ENCODE data around the gene BCL6B. TPM values are rescaled to one million over a fixed set of nuclear protein-coding genes. Genes with fewer than 3 reads are reported as not detected.

The BCL6B gene
- total RNA-seq, 6 donors from 2014 or later, result 2.1 to 83.1 (median 9.4) TPM

DNA sequence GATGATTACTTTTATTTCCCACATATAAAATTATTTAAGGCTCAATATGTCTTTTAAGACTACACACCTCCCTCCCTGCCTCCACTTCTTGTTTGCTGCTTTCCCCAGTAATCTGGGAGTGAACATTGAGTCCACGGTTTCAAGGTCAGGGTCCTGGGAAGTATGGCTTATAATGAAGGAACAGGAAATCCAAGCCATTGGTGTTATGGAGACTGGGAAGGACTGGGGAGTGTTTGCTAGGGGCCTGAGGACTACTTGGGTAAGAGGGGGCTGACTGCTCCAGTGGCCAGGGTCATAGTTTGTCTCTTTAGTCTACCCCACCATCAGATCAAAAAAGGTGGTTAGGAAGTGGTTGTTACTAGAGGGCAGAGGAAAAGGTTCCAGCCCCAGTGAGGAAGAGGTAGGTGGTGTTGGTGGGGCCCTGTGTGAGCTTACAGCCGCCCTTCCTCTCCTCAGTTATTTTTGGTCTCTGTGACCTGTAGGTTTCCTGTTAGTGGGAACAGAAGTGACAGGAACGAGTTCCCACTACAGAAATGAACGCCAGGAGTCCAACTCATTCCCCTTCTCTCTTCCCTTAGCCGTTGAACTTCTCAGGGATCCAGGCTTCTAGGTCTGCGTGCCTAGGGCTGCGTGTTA lies 12.2 kb downstream of the BCL6B start:
- H3K9me3 ChIP-seq, result no peaks in the 10 kb centered on the region
- ATAC-seq (ENCODE audit: low FRiP score in 2 of 2), result peak; percentile 20 to 28
- H3K27ac ChIP-seq, result peak overlapping the region; percentile 84 to 92 (median 88)
- H3K4me3 ChIP-seq, result peak overlapping the region in 3 of 4 donors; percentile 63 to 88 (median 65)
- no peak for TF ChIP-seq EP300 (IDR thresholded peaks at IDR 0.05)
- TF ChIP-seq, protein P1, sequence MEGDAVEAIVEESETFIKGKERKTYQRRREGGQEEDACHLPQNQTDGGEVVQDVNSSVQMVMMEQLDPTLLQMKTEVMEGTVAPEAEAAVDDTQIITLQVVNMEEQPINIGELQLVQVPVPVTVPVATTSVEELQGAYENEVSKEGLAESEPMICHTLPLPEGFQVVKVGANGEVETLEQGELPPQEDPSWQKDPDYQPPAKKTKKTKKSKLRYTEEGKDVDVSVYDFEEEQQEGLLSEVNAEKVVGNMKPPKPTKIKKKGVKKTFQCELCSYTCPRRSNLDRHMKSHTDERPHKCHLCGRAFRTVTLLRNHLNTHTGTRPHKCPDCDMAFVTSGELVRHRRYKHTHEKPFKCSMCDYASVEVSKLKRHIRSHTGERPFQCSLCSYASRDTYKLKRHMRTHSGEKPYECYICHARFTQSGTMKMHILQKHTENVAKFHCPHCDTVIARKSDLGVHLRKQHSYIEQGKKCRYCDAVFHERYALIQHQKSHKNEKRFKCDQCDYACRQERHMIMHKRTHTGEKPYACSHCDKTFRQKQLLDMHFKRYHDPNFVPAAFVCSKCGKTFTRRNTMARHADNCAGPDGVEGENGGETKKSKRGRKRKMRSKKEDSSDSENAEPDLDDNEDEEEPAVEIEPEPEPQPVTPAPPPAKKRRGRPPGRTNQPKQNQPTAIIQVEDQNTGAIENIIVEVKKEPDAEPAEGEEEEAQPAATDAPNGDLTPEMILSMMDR (IDR thresholded peaks at IDR 0.05), result peak in 2 of 6 experiments; percentile 7 to 12
- no peaks in the 10 kb centered on the region for H3K27me3 ChIP-seq
- H3K36me3 ChIP-seq, result no peaks in the 10 kb centered on the region
- 7 to 13% methylated on average over 7 of the region's 7 CpGs for WGBS, 2 donors
- peaks cover 22 to 41% (median 24%) of the 10 kb centered on the region in 4 donors for H3K4me1 ChIP-seq
- no peak for DNase-seq

DNA sequence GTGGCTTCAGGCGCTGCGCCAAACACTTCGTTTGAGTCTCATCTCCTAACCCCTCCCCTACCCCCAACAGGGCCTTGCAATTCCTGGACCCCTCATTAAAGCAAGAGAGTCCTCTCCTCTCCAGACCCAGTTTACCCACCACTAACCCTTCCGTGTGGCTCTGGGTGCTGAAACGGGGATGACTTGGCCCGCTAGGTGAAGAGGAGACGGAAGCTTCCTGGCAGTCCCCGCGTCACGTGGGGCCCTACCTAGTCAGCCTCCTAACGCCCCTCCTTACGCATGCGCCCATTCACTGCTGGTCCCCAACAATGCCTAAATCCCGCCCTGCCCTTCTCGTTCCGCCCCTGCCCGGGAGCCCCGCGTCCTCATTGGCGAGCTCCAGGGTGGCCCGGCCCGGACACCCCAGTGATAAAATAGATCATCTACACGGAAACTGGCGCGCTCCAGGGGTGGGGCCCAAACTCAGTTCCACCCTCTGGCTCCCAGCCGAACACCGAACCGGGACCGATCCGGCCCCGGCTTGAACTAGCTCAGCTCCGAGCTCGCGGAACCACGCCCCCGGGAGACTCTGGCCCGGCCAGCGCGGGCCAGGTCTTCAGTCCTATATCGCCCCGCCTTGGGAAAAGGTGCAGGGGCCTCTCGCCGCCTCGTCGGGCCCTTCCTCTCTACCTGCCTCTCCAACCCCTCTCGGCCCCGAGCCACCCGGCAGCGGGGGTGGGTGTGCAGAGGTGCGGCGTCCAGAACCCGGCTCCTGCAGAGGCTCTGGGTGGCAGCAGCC lies 12.9 kb downstream of the BCL6B start, which contains the start of gene SLC16A13:
SLC16A13 (plus strand) TSS at position 425 of the 778 bp plus-strand sequence. CDS start 368 bp downstream, outside the sequence.
- Histone ChIP-seq H3K9me3 (no peaks in the 10 kb centered on the region), H3K4me3 (peak within 1 kb of the TSS; percentile 59 to 88 (median 64)), H3K27ac (peak within 1 kb of the TSS; percentile 84 to 92 (median 88)), H3K27me3 (no peaks in the 10 kb centered on the region), H3K36me3 (no peaks in the 10 kb centered on the region), H3K4me1 (peaks cover 20 to 38% (median 22%) of the 10 kb centered on the region in 4 donors)
- TF ChIP-seq EP300 (IDR thresholded peaks at IDR 0.05) (peak in 1 of 4 donors; percentile 40), POLR2A (IDR thresholded peaks at IDR 0.05) (peak in 3 of 4 donors; percentile 40 to 87 (median 69)), POLR2AphosphoS5 (IDR thresholded peaks at IDR 0.05) (peak; percentile 86 to 90)
- TF ChIP-seq, protein P1 (IDR thresholded peaks at IDR 0.05), result peak in 2 of 6 experiments; percentile 8 to 9
- WGBS, 2 donors, result 0 to 1% methylated on average over 14 to 24 of the region's 52 CpGs
- DNase-seq, result peak; percentile 95 to 100
- peak; percentile 97 to 98 for ATAC-seq (ENCODE audit: low FRiP score in 2 of 2)

DNA sequence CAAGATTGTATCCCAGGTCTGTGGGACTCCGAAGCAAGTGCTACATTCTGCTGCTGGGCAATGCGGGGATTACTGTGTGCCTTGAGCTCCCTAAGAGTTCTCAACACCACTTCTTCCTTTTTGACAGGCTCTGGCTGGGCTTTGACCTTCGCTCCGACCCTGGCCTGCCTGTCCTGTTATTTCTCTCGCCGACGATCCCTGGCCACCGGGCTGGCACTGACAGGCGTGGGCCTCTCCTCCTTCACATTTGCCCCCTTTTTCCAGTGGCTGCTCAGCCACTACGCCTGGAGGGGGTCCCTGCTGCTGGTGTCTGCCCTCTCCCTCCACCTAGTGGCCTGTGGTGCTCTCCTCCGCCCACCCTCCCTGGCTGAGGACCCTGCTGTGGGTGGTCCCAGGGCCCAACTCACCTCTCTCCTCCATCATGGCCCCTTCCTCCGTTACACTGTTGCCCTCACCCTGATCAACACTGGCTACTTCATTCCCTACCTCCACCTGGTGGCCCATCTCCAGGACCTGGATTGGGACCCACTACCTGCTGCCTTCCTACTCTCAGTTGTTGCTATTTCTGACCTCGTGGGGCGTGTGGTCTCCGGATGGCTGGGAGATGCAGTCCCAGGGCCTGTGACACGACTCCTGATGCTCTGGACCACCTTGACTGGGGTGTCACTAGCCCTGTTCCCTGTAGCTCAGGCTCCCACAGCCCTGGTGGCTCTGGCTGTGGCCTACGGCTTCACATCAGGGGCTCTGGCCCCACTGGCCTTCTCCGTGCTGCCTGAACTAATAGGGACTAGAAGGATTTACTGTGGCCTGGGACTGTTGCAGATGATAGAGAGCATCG lies 15.4 kb downstream of the BCL6B start:
- ATAC-seq (ENCODE audit: low FRiP score in 2 of 2), result no peak
- Histone ChIP-seq H3K36me3 (no peaks in the 10 kb centered on the region), H3K27me3 (peaks cover 0 to 15% (median 3%) of the 10 kb centered on the region in 4 donors), H3K9me3 (no peaks in the 10 kb centered on the region), H3K27ac (peak overlapping the region in 2 of 4 donors; percentile 12 to 77), H3K4me3 (no peak overlapping the region), H3K4me1 (peaks cover 34 to 53% (median 35%) of the 10 kb centered on the region in 4 donors)
- DNase-seq, result no peak
- 82 to 88% methylated on average over 16 to 18 of the region's 19 CpGs for WGBS, 2 donors
- TF ChIP-seq EP300 (IDR thresholded peaks at IDR 0.05), result no peak
- TF ChIP-seq POLR2A (IDR thresholded peaks at IDR 0.05), result no peak
- TF ChIP-seq, protein P1 (IDR thresholded peaks at IDR 0.05), result no peak
- no peak for TF ChIP-seq POLR2AphosphoS5 (IDR thresholded peaks at IDR 0.05)

DNA sequence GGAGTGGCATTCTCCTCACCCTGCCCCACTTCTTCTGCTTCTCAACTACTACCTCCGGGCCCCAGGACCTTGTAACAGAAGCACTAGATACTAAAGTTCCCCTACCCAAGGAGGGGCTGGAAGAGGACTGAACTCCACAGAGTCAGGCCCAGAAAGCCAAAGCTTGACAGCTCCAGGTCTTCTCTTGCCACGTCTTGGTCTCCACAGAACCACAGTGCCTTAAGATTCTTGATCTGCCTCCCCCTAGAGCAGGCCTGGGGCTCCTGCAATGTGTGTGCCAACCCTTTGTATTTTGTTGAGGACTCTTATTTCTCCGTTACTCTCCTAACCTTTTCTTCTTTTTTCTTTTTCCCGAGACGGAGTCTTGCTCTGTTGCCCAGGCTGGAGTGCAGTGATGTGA lies 17.0 kb downstream of the BCL6B start:
- no peak for ATAC-seq (ENCODE audit: low FRiP score in 2 of 2)
- Histone ChIP-seq H3K36me3 (no peaks in the 10 kb centered on the region), H3K9me3 (no peaks in the 10 kb centered on the region), H3K27me3 (peaks cover 0 to 23% (median 6%) of the 10 kb centered on the region in 4 donors), H3K4me3 (no peak overlapping the region), H3K27ac (peak overlapping the region in 1 of 4 donors; percentile 77), H3K4me1 (peaks cover 32 to 60% (median 39%) of the 10 kb centered on the region in 4 donors)
- TF ChIP-seq, protein P1 (IDR thresholded peaks at IDR 0.05), result no peak
- TF ChIP-seq EP300 (IDR thresholded peaks at IDR 0.05) (no peak), POLR2A (IDR thresholded peaks at IDR 0.05) (no peak), POLR2AphosphoS5 (IDR thresholded peaks at IDR 0.05) (no peak)
- 92 to 97% methylated on average over 5 of the region's 5 CpGs for WGBS, 2 donors
- DNase-seq, result no peak
